ENCODE results near the gene DCUN1D4. TPM values are rescaled to one million over a fixed set of nuclear protein-coding genes. Genes with fewer than 3 reads are reported as not detected.
A peak's percentile ranks its signal among the peaks of the same experiment; 100 is the strongest.

The DCUN1D4 gene
- total RNA-seq: 10 to 100 TPM; 27.6 to 50.9 (median 42.1) TPM

- TF ChIP-seq, protein P1, sequence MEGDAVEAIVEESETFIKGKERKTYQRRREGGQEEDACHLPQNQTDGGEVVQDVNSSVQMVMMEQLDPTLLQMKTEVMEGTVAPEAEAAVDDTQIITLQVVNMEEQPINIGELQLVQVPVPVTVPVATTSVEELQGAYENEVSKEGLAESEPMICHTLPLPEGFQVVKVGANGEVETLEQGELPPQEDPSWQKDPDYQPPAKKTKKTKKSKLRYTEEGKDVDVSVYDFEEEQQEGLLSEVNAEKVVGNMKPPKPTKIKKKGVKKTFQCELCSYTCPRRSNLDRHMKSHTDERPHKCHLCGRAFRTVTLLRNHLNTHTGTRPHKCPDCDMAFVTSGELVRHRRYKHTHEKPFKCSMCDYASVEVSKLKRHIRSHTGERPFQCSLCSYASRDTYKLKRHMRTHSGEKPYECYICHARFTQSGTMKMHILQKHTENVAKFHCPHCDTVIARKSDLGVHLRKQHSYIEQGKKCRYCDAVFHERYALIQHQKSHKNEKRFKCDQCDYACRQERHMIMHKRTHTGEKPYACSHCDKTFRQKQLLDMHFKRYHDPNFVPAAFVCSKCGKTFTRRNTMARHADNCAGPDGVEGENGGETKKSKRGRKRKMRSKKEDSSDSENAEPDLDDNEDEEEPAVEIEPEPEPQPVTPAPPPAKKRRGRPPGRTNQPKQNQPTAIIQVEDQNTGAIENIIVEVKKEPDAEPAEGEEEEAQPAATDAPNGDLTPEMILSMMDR (IDR thresholded peaks at IDR 0.05): peak in 2 of 3 donors; percentile 40 to 75
- peak; percentile 99 for DNase-seq (ENCODE audit: low spot score)
- ATAC-seq (ENCODE audit: low FRiP score): peak; percentile 94
Measured at GRCh38 chr4:51842554-51843308, at the start of gene DCUN1D4. DCUN1D4 (plus strand) TSS chr4:51843153; CDS start chr4:51843243, 90 bp downstream.

- ATAC-seq (ENCODE audit: low FRiP score) (no peak), DNase-seq (ENCODE audit: low spot score) (no peak)
- TF ChIP-seq, protein P1 (IDR thresholded peaks at IDR 0.05): no peak
Measured at GRCh38 chr4:51820443-51821234, 22.3 kb upstream of the DCUN1D4 start.

- no peak for DNase-seq (ENCODE audit: low spot score)
- no peak for ATAC-seq (ENCODE audit: low FRiP score)
- TF ChIP-seq, protein P1 (IDR thresholded peaks at IDR 0.05): no peak
Measured at GRCh38 chr4:51825341-51825740, 17.6 kb upstream of the DCUN1D4 start.

DNA sequence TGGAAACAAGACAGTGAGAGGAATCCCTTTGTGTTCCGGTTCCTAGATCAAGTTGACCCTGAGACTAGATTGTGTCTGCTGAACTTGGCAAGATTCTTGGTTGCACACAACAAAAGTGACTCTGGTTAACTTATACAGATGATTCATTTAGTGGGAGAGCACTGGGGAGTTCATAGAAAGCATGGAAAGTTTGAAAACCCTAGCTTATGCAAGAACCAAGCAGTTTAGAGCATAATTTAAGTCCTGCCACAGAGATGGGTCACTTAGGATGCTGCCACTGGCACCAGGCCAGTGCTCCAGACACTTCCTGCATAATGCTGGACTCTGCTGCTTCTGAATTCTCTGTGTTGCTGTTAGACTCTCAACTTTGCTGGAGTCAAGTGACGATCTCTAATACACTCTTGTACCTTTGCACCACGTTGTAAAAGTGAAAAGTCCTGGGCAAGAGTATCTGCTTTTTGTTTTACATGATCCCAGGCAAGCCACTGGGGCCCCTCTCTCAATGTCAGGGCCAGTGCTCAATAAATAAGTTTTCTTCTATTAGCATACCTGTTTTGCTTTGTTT, 12.7 kb upstream of the DCUN1D4 start:
- TF ChIP-seq, protein P1 (IDR thresholded peaks at IDR 0.05): no peak
- DNase-seq (ENCODE audit: low spot score) (no peak), ATAC-seq (ENCODE audit: low FRiP score) (no peak)

- no peak for ATAC-seq (ENCODE audit: low FRiP score)
- TF ChIP-seq, protein P1 (IDR thresholded peaks at IDR 0.05): no peak
- peak; percentile 40 for DNase-seq (ENCODE audit: low spot score)
Measured at GRCh38 chr4:51831133-51831532, 11.8 kb upstream of the DCUN1D4 start.

DNA sequence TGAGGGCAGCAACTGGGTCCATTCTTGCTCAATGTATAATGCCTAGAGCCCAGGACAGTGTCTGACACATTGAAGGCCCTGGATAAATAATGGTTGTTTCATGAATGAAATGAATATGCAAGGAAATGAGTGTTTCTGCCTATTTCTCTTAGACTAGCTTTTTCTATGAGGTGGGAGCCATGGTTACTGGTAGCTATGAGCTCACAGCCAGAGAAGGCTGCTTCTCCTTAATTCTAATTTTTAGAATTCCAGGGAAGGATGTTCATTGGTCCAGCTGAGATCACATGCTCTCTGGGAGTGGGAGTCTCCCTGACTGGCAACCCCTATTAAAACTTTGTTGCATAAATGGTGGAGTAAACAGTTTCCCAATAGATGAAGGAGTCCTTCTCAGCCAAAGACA, 9.7 kb upstream of the DCUN1D4 start:
- DNase-seq (ENCODE audit: low spot score) (no peak), ATAC-seq (ENCODE audit: low FRiP score) (no peak)
- TF ChIP-seq, protein P1 (IDR thresholded peaks at IDR 0.05): no peak
